Measurements from ENCODE around the gene SPNS2. TPM values are rescaled to one million over a fixed set of nuclear protein-coding genes. Genes with fewer than 3 reads are reported as not detected.
A peak's percentile ranks its signal among the peaks of the same experiment; 100 is the strongest.

Gene SPNS2
- total and polyA plus RNA-seq, 2 of the 8 experiments (the other 6 are each of a cell fraction or from before 2014, with no cell fraction given): 1.2 to 1.5 TPM

DNA sequence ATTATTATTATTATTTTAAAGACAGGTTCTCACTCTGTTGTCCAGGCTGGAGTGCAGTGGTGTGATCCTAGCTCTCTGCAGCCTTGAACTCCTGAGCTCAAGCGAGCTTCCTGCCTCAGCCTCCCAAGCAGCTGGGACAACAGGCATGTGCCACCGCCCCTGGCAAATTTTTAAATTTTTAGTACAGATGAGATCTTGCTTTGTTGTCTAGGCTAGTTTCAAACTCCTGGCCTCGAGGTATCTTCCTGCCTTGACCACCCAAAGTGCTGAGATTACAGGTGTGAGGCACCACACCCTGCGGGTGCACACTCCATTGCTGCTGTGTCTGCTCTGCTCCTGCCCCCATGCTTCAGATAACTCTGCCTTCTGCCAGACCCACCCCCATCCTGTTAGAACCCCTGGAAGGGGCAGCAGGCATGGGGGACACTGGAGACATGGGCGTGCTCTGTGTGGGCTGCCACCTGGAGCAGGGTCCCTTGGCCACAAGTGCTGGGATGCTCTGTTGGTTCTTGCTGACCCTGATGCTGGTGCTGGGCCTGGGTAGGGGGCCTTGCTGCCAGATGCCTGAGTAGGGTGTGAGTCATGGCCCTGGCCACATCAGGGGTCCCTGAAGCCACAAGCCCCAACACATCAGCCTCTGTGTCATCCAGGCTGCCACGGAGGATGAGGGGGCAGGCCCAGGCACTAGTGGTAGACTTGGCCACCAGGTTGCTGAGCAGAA, 59.1 kb downstream of the SPNS2 start:
- ChIA-PET POLR2A (ENCODE audit: partially characterized antibody) (interaction anchor here (0.7 to 32.8 kb wide), 3 partner anchors 28 to 265 kb away, joined by 3 to 546 read pairs (median 3); no protein-coding TSS in a partner anchor), CTCF (ENCODE audit: partially characterized antibody) (interaction anchor here (1.0 to 4.1 kb wide), 6 partner anchors 8 to 68 kb away, joined by 3 to 32 read pairs (median 4); no protein-coding TSS in a partner anchor)
- FAIRE-seq: no peak
- TF ChIP-seq SP1 (IDR thresholded peaks at IDR 0.05; ENCODE audit: low read depth, low read length) (no peak), TCF12 (IDR thresholded peaks at IDR 0.05; ENCODE audit: low read depth, low read length) (no peak), TAF7 (optimal IDR thresholded peaks at IDR 0.05; ENCODE audit: borderline replicate concordance, low read depth, low read length) (no peak), SUZ12 (IDR thresholded peaks at IDR 0.05; ENCODE audit: low read length) (no peak), KDM1A (IDR thresholded peaks at IDR 0.05; ENCODE audit: borderline replicate concordance, low read length) (no peak), JUND (IDR thresholded peaks at IDR 0.05; ENCODE audit: low read length) (no peak), EZH2 (IDR thresholded peaks at IDR 0.05; ENCODE audit: low read depth, low read length, severe bottlenecking) (no peak), GABPA (IDR thresholded peaks at IDR 0.05; ENCODE audit: borderline replicate concordance, insufficient read depth, low read length) (no peak), CBX8 (IDR thresholded peaks at IDR 0.05; ENCODE audit: borderline replicate concordance, low read depth, low read length) (no peak), YY1 (IDR thresholded peaks at IDR 0.05; ENCODE audit: low read depth, low read length) (no peak), CREB1 (IDR thresholded peaks at IDR 0.05) (no peak), POU5F1 (IDR thresholded peaks at IDR 0.05; ENCODE audit: low read depth, low read length) (no peak), BCL11A (IDR thresholded peaks at IDR 0.05; ENCODE audit: low read depth in 2 of 2, low read length in 2 of 2) (no peak)

More for the DNA sequence above, 59.1 kb downstream of the SPNS2 start:
- H3K4me2 ChIP-seq (ENCODE audit: insufficient read depth in 1 of 2, low read depth in 2 of 2, low read length in 2 of 2): no peak overlapping the region
- no peak overlapping the region for H4K5ac ChIP-seq (ENCODE audit: insufficient read length, low read depth, low read length)
- no peak overlapping the region for H3K14ac ChIP-seq (ENCODE audit: insufficient read length)
- H3K23ac ChIP-seq (ENCODE audit: insufficient read length): no peak overlapping the region
- no peak overlapping the region; the same call in 1 of the 2 replicates for H4K8ac ChIP-seq (ENCODE audit: extremely low read depth, insufficient read depth, low read length)
- H3K79me2 ChIP-seq (ENCODE audit: control insufficient read depth in 1 of 2, insufficient read depth in 2 of 2, low read length in 2 of 2): peaks cover 0 to 21% of the 10 kb centered on the region in 2 experiments; a peak in 3 of 4 replicates
- H2BK20ac ChIP-seq (ENCODE audit: low read length): 0 out of 2 replicates have a peak overlapping the region, but pooled peaks have one; percentile 61
- no peak overlapping the region for H2AFZ ChIP-seq (ENCODE audit: low read length)
- WGBS, 2 experiments (ENCODE audit: extremely low coverage in 1 of 2, insufficient coverage in 1 of 2, insufficient read length in 1 of 2, insufficient replicate concordance in 2 of 2, low coverage in 1 of 2, low lambda C conversion rate in 2 of 2, missing lambda C conversion rate in 1 of 2): 91% methylated on average over 6 of the region's 6 CpGs; no CpG with 5 or more reads in 1 of the 2 experiments
- H3K36me3 ChIP-seq (ENCODE audit: control insufficient read depth in 2 of 4, insufficient read depth in 4 of 4, low read length in 3 of 4): peaks cover 6 to 12% (median 7%) of the 10 kb centered on the region in 4 experiments; a peak in 5 of 8 replicates
- H3K4me3 ChIP-seq (ENCODE audit: extremely low read depth in 1 of 4, insufficient read depth in 2 of 4, low read depth in 3 of 4, low read length in 4 of 4): no peak overlapping the region
- no peaks in the 10 kb centered on the region for H3K9me3 ChIP-seq (ENCODE audit: insufficient read depth in 2 of 2, low read depth in 1 of 2, low read length in 1 of 2)
- H3K4ac ChIP-seq (replicated peaks; ENCODE audit: insufficient read length, low read depth, low read length): no peak overlapping the region
- H3K56ac ChIP-seq (replicated peaks; ENCODE audit: insufficient read length, low read depth, low read length): no peak overlapping the region
- H2BK120ac ChIP-seq (replicated peaks; ENCODE audit: low read depth, low read length): no peak overlapping the region
- H3K23me2 ChIP-seq (ENCODE audit: low read depth, low read length): peaks cover 14% of the 10 kb centered on the region; the same call in 1 of the 2 replicates
- no peaks in the 10 kb centered on the region for H4K20me1 ChIP-seq (replicated peaks in 1 of 2; ENCODE audit: control insufficient read depth in 1 of 2, insufficient read depth in 2 of 2, low read length in 2 of 2)
- no peak for DNase-seq (ENCODE audit: low read depth in 1 of 2, low spot score in 2 of 2)
- no peak overlapping the region for H3K18ac ChIP-seq (ENCODE audit: extremely low read depth, low read length)
- no peak overlapping the region for H2BK5ac ChIP-seq (ENCODE audit: low read depth, low read length)
- H3K4me1 ChIP-seq (replicated peaks in 1 of 4; ENCODE audit: control insufficient read depth in 3 of 4, insufficient read depth in 4 of 4, low read length in 3 of 4): peaks cover 7 to 21% (median 12%) of the 10 kb centered on the region in 4 experiments; a peak in 6 of 7 replicates
- H2AK5ac ChIP-seq (ENCODE audit: low read depth, low read length): no peak overlapping the region
- no peak overlapping the region; a peak in 1 of 7 replicates for H3K9ac ChIP-seq (replicated peaks in 1 of 4; ENCODE audit: extremely low read depth in 1 of 4, low read depth in 3 of 4, low read length in 3 of 4)
- H2BK12ac ChIP-seq (ENCODE audit: low read depth, low read length): peak overlapping the region; percentile 60; the same call in 1 of the 2 replicates
- peak overlapping the region; percentile 16 for H4K91ac ChIP-seq (replicated peaks; ENCODE audit: insufficient read length, low read length)
- no peak overlapping the region for H2BK15ac ChIP-seq (ENCODE audit: low read length)
- no peak overlapping the region for H3K27ac ChIP-seq (ENCODE audit: low read depth, low read length)
- H3K27me3 ChIP-seq (replicated peaks in 1 of 4; ENCODE audit: control insufficient read depth in 3 of 4, extremely low read depth in 1 of 4, insufficient read depth in 3 of 4, low read length in 3 of 4): no peaks in the 10 kb centered on the region
- peaks cover 10% of the 10 kb centered on the region for H3K79me1 ChIP-seq (ENCODE audit: low read depth, low read length)
